HG03045 (cell line): ENCODE results near the gene ARSJ.
"Not testable (repeated sequence)": the region's sequence is repeated elsewhere in the genome, so short reads cannot be mapped to it uniquely, and the experiment has no call there.

Source experiments
- ATAC-seq: cut with Tn5 transposase; IDR thresholded peaks from one replicate; pipeline ENCODE4 v1.9.1; 2021; ENCODE audit warnings: mild to moderate bottlenecking, moderate library complexity; ENCODE audit not compliant: unreplicated experiment

Gene ARSJ

DNA sequence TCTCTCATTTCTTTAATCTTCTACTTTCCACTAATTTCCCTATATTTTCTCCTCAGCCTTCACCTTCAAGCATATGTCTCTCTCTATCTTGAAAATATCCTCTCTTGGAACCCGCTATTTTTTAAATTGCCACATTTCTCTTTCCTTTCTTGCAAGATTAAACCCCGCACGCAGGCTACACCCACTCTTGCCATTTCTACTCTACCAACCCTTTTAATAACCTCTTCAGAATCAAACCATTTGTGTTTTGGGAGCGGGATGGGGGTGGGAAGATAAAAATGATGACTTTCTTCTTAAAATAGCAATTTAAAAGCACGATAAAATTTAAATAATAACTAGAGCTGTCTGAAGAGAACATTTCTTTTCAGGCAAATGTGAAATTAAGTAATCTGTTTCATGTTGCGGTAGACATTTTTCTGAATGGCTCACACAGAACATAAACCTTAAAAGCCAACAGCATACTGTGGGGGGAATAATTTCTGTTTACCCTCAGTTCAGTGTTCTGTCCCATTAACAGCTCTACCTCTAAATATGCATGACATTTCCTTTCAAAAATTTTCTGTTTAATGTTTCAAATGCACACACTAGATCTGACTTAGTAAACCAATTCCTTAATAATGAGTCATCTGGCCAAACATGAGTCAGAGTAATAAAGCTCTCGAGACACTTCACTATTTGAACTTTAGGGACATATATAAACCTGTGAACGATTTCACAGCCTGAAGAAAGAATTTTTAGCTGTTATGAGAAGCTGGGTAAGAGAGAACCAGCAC is 20.5 kb downstream of the ARSJ start:
- no peak for ATAC-seq

DNA sequence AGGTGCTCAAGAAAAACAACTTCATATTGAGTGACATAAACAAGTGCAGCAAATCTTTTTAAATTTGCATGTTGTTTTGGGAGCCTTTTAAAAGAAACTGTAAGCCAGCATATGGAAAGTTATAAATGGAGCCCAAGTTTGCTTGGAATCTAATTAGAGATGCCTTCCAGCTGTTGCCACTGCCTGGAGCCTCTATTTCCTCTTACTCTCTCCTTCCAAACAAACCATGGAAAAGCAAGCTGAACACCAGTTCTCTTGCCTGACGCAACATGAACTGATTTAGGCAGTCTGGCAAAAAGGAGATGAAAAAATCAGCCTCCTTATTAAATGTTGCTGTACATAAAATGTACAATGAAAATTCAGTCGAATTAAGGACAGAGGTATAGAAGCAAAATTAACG is 21.5 kb downstream of the ARSJ start:
- no peak for ATAC-seq

DNA sequence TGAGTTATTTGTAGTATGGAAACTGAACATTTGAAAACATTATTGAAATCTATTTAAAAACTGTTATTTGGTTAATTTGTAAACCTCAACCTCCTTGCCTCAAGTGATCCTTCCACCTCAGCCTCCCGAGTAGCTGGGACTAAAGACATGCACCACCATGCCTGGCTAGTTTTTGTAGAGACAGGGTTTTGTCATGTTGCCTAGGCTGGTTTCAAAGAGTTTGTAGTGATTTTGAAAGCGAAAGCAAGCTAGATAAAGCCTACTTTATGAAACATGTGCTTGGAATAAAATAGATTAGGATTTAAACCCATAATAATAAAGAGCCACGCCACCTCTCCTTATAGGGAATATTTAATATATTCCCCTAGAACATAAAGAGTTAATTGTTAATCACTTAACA is 23.5 kb downstream of the ARSJ start:
- ATAC-seq: no peak

DNA sequence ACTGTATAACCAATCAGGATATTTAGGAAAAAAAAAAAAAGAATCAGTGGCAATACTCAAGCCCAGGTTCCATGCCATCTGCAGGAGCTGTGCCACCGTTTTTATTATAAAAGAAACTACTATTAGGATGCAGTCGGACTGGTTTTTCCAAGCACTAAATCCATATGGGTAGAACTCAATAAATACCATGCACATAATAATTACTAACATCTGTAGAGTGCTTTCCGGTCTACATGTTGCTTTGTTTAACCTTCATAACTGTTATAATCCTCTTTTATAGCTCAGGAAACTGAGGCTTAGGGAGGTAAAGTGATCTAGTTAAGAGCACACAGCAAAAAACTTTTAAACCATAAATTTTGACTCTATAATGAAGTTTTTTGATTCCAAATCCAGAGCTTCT is 24.0 kb downstream of the ARSJ start:
- ATAC-seq: no peak

DNA sequence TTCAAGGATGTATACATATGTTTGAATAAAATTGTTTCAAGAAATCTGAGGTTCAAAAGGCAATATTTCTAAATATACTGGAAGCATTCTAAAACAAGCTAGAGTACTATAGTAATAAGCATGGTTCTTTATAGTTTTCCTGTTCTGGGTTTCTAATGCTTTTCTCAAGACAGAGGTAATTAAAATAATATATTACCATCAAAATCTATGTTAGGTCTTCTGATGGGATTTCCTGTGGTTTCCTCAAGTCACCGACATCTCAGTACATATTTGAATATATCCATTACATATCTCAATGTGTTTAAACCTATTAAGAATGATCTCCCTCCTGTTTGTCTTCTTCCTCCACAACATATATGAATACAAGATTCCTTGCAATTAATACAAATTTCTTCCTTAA is 25.6 kb downstream of the ARSJ start:
- ATAC-seq: no peak

DNA sequence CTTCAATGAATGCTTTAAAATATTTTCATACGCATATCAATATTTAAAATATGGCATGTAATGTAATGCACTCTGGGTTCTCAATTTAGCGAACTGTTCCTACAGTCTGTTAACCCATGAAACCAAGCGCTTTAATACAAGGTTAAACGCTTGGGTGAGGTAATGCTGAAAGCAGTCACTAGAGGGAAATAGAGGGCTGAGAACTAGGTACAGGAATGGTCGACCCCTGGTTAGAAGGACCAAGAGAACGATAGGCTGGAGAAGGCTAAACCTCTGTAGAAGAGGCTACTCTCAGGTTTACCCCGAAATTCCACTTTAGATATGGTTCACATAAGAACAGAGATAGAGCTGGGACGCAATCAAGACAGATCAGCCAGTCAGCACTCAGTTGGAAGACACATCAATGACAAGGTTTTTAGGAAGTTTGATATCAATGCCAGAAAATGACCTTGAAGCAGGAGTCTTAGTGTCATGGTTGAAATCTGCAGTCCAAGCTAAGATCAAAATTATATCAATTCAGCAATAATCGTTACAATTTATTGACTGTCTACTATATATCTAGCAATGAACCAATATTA is 26.9 kb downstream of the ARSJ start:
- ATAC-seq: peak; percentile 89

DNA sequence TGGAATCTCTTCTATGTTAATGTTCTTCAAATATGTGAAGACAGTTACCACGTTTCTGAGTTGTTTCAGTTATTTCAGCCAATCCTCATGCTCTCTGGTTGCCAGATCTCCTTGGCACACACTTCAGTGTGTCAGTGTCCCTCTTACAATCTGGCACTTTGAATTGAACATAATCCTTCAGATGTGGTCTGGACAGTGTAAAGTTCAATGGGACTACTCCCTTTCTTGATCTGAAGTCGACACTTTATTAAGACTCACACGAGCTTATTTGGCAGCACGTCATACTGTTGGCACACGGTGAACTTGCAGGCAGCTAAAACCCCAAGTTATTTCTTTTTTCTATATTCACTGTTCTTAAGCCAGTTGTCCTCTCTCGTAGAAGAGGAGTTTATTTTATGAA is 28.2 kb downstream of the ARSJ start:
- no peak for ATAC-seq

DNA sequence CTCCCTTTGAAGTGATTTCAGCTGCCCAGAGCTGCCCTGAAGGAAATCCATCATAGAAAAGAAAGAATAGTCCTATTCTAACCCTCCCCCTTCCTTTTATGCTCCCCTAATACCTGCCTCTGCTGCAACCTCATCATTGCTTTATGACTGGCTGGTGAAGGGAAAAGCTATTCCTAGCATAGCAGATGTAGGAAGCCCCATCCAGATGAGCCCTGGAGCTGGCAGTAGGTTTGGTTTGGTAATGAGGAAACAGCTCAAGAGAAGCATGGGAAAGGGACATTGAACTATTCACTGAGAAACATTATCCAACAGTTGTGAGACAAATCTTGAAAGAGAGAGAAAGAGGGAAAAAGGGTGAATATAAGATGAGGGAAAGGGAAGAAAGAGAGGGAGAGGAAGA is 29.2 kb downstream of the ARSJ start:
- ATAC-seq: no peak

DNA sequence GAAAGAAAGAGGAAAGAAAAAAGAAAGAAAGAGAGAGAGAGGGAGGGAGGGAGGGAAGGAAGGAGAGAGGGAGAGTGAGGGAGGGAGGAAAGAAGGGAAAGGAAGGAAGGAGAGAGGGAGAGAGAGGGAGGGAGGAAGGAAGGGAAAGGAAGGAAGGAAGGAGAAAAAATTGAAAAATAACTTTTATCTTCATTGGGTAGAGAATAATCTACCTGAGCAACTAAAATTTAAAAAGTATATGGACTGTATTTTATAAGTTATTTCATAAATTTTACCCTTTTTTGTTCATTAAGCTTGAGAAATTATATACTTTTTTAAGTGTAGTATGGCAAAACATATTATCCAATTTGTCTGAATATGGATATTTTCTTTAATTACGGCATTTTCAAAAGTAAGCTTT is 32.0 kb downstream of the ARSJ start:
- ATAC-seq: no peak

DNA sequence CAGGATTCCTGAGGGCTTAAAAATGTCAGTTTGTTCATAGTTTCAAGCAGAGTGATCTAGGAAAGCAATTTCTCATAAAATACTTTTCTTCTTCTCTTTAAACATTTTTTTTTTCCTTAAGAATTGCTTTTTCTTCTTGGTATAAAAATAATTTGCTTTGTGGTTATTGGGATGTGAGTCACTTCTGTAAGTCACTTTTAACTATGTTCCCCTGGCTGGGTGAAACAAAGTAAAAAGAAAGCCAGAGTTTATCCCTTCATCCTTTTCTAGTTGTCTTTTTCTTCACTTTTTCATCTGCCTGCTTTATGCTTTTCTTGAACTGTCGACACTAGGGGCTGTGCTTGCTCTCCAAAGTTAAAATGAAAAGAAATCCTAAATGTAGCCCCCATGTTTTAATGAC is 33.5 kb downstream of the ARSJ start:
- no peak for ATAC-seq

DNA sequence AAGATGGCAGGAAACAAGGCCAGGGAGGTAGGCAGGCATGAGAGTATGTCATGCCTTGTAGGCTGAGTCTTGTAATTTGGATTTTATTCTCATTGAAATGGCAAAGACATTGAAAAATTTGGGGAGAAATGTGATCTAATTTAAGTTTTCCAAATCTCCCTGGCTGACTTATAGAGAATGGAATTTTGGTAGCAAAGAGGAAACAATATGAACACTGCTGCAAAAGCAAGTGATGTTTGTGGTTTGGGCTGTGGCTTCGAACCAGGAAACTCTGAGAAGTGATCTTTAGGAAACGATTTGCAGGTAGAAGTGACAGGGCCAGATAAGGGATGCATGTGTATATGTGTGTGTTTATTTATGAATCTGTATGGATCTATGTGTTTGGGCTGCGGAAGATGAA is 35.6 kb downstream of the ARSJ start:
- no peak for ATAC-seq

DNA sequence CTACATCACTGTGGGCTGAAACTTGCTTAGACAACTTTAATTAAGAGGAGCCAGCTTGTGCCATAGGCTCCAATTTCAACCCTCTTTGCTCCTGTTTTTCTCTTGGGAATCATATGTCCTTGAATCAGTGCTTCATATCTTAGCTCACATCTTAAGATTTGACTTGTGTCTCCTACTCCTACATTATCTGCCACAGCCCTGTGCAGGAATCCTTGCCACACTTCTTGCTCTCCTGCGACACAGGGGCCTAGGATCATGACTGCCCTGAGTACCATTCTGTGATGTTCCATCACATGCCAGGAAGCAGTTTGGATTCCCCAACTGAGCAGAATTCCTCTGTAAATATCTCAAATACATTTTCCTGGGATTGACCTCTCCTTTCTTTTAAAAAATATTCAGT is 36.4 kb downstream of the ARSJ start:
- ATAC-seq: no peak

DNA sequence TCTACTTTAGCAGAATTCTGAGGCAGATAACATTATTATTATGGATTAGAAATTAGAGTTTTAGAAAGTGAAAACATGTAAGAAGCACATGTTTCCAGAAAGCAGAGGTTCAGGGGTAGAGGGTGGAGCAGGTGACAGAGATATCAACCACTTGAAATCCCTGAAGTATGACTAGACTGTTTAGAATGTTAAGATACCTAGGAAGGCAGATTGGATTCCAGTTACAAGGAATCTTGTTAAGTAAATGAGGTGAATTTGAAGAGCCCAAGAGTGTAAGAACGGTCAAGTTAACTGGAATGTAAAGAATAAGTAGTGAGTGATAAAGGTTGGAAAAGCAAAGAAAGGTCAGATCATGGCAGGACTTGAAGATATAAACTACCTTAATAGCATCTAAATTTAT is 37.6 kb downstream of the ARSJ start:
- no peak for ATAC-seq

DNA sequence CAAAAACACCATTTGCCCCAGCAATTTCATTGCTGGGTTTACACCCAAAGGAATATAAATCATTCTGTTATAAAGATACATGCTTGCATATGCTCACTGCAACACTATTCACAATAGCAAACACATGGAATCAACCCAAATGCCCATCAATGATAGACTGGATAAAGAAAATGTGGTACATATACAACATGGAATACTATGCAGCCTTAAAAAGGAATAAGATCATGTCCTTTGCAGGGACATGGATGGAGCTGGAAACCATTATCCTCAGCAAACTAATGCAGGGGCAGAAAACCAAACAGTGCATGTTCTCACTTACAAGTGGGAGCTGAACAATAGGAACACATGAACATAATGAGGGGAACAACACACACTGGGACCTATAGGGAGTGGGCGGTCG is 39.3 kb downstream of the ARSJ start:
- not testable (repeated sequence) for ATAC-seq

DNA sequence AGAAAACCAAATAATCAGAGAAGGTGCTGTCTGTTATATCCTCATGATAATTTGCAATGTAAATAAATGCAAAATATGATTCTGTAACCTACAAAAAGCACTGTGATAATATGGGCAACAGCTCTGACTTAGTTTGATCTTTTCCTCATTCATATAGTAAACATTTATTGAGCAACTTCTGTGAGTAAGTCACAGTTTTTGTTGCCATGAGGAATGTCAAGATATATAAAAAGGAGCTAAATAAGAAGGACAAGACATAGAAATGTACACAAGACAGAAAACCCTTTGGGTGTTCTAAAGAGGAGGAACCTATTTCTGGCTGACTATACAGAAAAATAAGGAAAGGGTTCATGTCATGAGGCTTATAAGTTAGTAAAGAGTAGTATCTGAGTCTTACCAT is 44.3 kb downstream of the ARSJ start:
- no peak for ATAC-seq

DNA sequence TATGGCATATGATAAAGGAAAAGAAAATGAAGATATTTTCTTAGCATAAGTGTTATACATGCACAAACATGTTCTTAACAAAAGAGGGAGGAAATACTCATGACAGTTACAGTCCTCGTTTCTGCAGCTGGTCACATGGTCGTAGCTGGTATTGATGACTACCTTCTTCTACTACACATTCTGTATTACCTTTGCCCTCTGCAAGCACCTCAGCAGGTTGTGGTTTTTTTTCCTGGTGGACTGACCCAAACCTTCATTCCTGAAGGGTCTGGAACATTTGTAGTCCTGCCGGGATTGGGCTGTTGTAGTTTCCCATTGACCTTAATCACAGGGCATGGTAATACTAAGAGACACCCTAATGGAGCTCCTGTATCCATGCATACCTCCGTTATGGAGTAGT is 54.7 kb downstream of the ARSJ start:
- not testable (repeated sequence) for ATAC-seq

DNA sequence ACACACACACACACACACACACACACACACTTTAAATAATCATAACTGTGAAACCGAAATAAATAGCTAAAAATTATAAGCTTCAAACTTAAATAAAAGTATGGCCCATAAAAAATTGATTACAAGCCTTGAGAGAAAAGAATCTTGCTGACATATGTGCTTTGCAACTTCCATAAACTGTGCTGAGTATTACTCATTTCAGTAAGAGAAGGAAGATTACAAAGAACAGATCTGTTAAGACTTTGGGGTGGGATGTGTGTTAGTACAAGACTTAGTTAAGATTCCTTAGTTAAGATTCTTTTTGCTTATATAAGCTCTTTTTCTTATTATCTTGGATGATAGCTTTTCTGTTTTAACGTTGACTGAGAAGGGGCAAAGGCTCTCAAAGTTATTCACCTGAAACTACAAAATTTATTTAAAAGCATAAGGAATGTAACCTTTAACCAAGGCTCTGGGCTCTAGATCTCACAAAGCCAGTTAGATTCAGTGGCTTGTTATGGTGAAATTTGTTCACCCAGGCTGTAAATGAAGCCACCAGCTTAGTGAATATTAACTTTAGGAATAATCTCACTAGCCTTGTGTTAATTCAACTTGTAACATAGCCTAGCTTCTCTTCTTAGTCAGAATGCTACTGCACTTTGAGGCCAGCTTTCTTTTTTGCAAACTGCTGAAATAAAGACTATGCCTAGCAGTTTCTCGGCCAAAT is 58.2 kb downstream of the ARSJ start:
- ATAC-seq: no peak

DNA sequence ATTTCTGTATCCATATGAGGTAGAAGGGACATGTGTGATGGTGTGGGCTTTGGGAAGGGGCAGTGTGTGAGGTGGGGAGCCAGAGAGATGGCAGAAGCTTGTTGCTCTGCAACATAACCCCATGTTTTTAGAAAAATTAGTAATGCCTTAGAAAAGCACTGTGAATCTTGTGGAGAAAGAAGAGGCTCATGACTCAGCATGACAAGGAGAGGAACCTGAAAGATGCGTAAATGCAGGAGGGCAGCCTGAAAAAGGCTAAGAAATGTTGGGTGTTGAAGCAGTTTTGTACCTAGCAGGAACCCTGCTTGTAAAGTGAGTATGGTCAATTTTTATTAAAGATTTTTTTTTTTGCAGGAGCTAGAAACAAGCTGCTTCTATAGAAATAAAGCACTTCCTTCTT is 59.8 kb downstream of the ARSJ start:
- ATAC-seq: no peak

DNA sequence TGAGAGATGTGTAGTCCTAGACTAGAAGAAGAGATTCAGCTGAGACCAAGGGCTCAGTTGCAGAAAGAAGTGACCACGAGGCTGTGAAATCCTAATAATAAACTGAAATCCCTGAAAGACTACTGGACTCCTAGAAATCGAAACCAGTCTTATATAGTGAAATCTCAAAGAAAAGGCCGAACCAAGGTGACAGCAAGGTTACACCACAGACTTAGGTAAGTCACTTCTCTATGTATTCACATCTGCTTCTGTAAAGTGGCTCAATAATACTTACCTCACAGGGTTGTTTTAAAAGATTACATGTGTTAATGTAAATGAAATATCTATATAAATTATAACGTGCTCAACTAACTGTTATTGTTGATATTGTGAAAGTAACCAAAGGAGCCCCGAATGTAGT is 60.3 kb downstream of the ARSJ start:
- no peak for ATAC-seq

DNA sequence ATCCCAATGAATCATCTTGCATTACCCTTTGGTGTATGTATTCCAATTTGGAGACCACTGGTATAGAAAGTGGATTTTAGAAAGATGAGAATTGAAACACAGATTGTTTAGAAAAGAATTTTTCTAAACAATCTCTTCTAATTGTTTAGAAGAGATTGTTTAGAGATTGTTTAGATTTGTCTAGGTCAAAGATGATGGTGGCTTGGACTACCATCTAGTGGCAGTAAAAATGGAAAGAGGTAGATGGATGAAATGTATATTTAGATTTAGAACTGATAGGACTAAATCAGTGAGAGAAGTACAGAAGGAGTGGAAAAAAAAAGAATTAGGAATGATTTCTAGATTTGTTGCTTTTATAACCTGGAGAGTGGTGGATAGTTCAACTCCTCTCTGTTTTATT is 70.6 kb downstream of the ARSJ start:
- no peak for ATAC-seq

DNA sequence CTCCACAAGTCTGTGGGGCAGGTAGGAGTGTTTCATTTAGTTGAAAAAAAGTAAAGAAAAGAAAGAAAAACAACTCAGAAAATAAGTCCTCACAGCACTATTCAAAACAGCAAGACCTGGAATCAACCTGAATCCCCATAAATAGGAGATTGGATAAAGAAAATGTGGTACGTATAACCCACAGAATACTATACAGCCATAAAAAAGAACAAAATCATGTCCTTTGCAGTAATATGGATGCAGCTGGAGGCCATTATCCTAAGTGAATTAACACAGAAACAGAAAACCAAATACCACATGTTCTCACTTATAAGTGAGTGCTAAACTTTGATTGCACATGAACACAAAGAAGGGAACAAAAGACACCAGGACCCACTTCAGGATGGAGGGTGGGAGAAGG is 71.9 kb downstream of the ARSJ start:
- ATAC-seq: no peak

DNA sequence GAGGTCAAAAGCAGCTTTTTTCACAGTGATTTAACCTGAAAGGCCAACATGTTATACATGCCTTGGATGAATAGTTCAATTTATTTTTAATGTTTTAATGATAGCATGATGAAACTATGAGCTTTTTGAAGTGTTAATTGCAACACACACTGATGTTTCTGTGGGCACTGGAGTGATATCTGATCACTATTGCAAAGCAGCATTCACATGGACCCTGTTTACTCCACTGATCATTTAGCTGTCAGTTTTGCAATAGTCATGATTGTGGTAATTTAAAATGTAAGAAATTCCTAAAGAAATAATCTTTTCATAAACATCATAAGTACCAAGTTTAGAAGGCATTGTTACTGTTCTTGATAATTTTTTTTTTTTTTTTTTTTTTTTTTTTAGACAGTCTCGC is 74.1 kb downstream of the ARSJ start:
- no peak for ATAC-seq
